Rectal smooth muscle tissue (tissue), 1 donor: ENCODE data around the gene GLTPD2.
"Not testable (repeated sequence)": the region's sequence is repeated elsewhere in the genome, so short reads cannot be mapped to it uniquely, and the experiment has no call there.

Experiments used
- H3K27ac ChIP-seq: one replicate; pipeline ENCODE4 v1.7.0; 2013; ENCODE audit warnings: low read depth, low read length, inconsistent platforms
- H3K27me3 ChIP-seq: one replicate; pipeline ENCODE4 v1.7.0; 2013; ENCODE audit warnings: low read length; ENCODE audit not compliant: control insufficient read depth, insufficient read depth
- H3K36me3 ChIP-seq: one replicate; pipeline ENCODE4 v1.7.0; 2013; ENCODE audit warnings: low read length; ENCODE audit not compliant: control insufficient read depth, insufficient read depth
- H3K4me1 ChIP-seq: one replicate; pipeline ENCODE4 v1.7.0; 2013; ENCODE audit warnings: low read length; ENCODE audit not compliant: control insufficient read depth, insufficient read depth
- H3K4me3 ChIP-seq: one replicate; pipeline ENCODE4 v1.7.0; 2013; ENCODE audit warnings: low read length
- H3K9ac ChIP-seq: one replicate; pipeline ENCODE4 v1.7.0; 2013; ENCODE audit warnings: low read length

Gene GLTPD2

GRCh38 chr17:4816826-4817225 is 28.1 kb downstream of the GLTPD2 start:
- no peak overlapping the region for H3K4me3 ChIP-seq
- no peaks in the 10 kb centered on the region for H3K4me1 ChIP-seq
- H3K27ac ChIP-seq, result no peak overlapping the region
- no peaks in the 10 kb centered on the region for H3K27me3 ChIP-seq
- no peak overlapping the region for H3K9ac ChIP-seq
- H3K36me3 ChIP-seq, result peaks cover 8% of the 10 kb centered on the region

- Histone ChIP-seq H3K36me3 (peaks cover 9% of the 10 kb centered on the region), H3K27ac (no peak overlapping the region), H3K4me3 (no peak overlapping the region), H3K27me3 (no peaks in the 10 kb centered on the region), H3K4me1 (no peaks in the 10 kb centered on the region), H3K9ac (no peak overlapping the region)
Observed at GRCh38 chr17:4818276-4818675, 29.5 kb downstream of the GLTPD2 start.

- no peak overlapping the region for H3K9ac ChIP-seq
- H3K27me3 ChIP-seq, result no peaks in the 10 kb centered on the region
- no peak overlapping the region for H3K27ac ChIP-seq
- no peak overlapping the region for H3K4me3 ChIP-seq
- H3K36me3 ChIP-seq, result peaks cover 2% of the 10 kb centered on the region
- no peaks in the 10 kb centered on the region for H3K4me1 ChIP-seq
Observed at GRCh38 chr17:4822835-4823234, 34.1 kb downstream of the GLTPD2 start.

- H3K4me1 ChIP-seq, result no peaks in the 10 kb centered on the region
- H3K36me3 ChIP-seq, result peaks cover 2% of the 10 kb centered on the region
- H3K27me3 ChIP-seq, result no peaks in the 10 kb centered on the region
- H3K4me3 ChIP-seq, result no peak overlapping the region
- H3K9ac ChIP-seq, result no peak overlapping the region
- no peak overlapping the region for H3K27ac ChIP-seq
Observed at GRCh38 chr17:4823373-4824089, 34.8 kb downstream of the GLTPD2 start.

GRCh38 chr17:4827399-4827798 is 38.6 kb downstream of the GLTPD2 start:
- H3K27ac ChIP-seq, result no peak overlapping the region
- H3K9ac ChIP-seq, result no peak overlapping the region
- H3K36me3 ChIP-seq, result no peaks in the 10 kb centered on the region
- H3K27me3 ChIP-seq, result no peaks in the 10 kb centered on the region
- no peaks in the 10 kb centered on the region for H3K4me1 ChIP-seq
- H3K4me3 ChIP-seq, result no peak overlapping the region

GRCh38 chr17:4832829-4833177 is 44.0 kb downstream of the GLTPD2 start:
- not testable (repeated sequence) for H3K27me3 ChIP-seq, H3K36me3 ChIP-seq, H3K9ac ChIP-seq, H3K4me1 ChIP-seq
- Histone ChIP-seq H3K4me3 (peak overlapping the region; percentile 88), H3K27ac (peak overlapping the region; percentile 80)

GRCh38 chr17:4833178-4833940 is 44.6 kb downstream of the GLTPD2 start, which contains the start of gene MINK1:
MINK1 (plus strand) TSS chr17:4833340; CDS start chr17:4833584, 244 bp downstream.
- H3K4me1 ChIP-seq, result peaks cover 6% of the 10 kb centered on the region
- peak within 1 kb of the TSS; percentile 70 for H3K9ac ChIP-seq
- H3K4me3 ChIP-seq, result peak within 1 kb of the TSS; percentile 88

GRCh38 chr17:4833941-4834680 is 45.3 kb downstream of the GLTPD2 start:
- Histone ChIP-seq H3K4me3 (peak overlapping the region; percentile 88), H3K27me3 (no peaks in the 10 kb centered on the region), H3K27ac (peak overlapping the region; percentile 80), H3K9ac (peak overlapping the region; percentile 70), H3K4me1 (peaks cover 6% of the 10 kb centered on the region), H3K36me3 (no peaks in the 10 kb centered on the region)

More at GRCh38 chr17:4833178-4833940, 44.6 kb downstream of the GLTPD2 start, which contains the start of gene MINK1:
- H3K36me3 ChIP-seq, result no peaks in the 10 kb centered on the region
- H3K27ac ChIP-seq, result peak within 1 kb of the TSS; percentile 80
- no peaks in the 10 kb centered on the region for H3K27me3 ChIP-seq

- Histone ChIP-seq H3K27ac (no peak overlapping the region), H3K27me3 (no peaks in the 10 kb centered on the region), H3K36me3 (no peaks in the 10 kb centered on the region), H3K4me3 (peak overlapping the region; percentile 88), H3K4me1 (peaks cover 6% of the 10 kb centered on the region), H3K9ac (no peak overlapping the region)
Observed at GRCh38 chr17:4834681-4835020, 45.9 kb downstream of the GLTPD2 start.

GRCh38 chr17:4836221-4836620 is 47.5 kb downstream of the GLTPD2 start:
- H3K4me3 ChIP-seq, result no peak overlapping the region
- H3K27me3 ChIP-seq, result no peaks in the 10 kb centered on the region
- H3K36me3 ChIP-seq, result no peaks in the 10 kb centered on the region
- H3K9ac ChIP-seq, result no peak overlapping the region
- H3K4me1 ChIP-seq, result peaks cover 6% of the 10 kb centered on the region
- no peak overlapping the region for H3K27ac ChIP-seq

GRCh38 chr17:4837471-4838308 is 48.9 kb downstream of the GLTPD2 start:
- Histone ChIP-seq H3K27me3 (no peaks in the 10 kb centered on the region), H3K9ac (no peak overlapping the region), H3K4me3 (no peak overlapping the region), H3K36me3 (no peaks in the 10 kb centered on the region), H3K27ac (no peak overlapping the region), H3K4me1 (peaks cover 6% of the 10 kb centered on the region)

GRCh38 chr17:4838309-4838785 is 49.6 kb downstream of the GLTPD2 start:
- Histone ChIP-seq H3K9ac (no peak overlapping the region), H3K27me3 (no peaks in the 10 kb centered on the region), H3K4me3 (no peak overlapping the region), H3K4me1 (peaks cover 6% of the 10 kb centered on the region), H3K36me3 (no peaks in the 10 kb centered on the region), H3K27ac (no peak overlapping the region)
